Measurements from ENCODE around the gene EFCAB8.

Gene EFCAB8

GRCh38 chr20:32988008-32988407 is 129.3 kb downstream of the EFCAB8 start:
- DNase-seq, result no peak

GRCh38 chr20:32989507-32990283 is 131.0 kb downstream of the EFCAB8 start:
- no peak for DNase-seq

- no peak for DNase-seq
Observed at GRCh38 chr20:32990426-32990825, 131.7 kb downstream of the EFCAB8 start.

- no peak for DNase-seq
Observed at GRCh38 chr20:32991383-32991782, 132.7 kb downstream of the EFCAB8 start.

GRCh38 chr20:32991792-32992641 is 133.3 kb downstream of the EFCAB8 start:
- DNase-seq, result no peak

- DNase-seq, result no peak
Observed at GRCh38 chr20:32993496-32994050, 134.8 kb downstream of the EFCAB8 start.

GRCh38 chr20:32995802-32996201 is 137.1 kb downstream of the EFCAB8 start:
- DNase-seq, result no peak

GRCh38 chr20:32997431-32997830 is 138.7 kb downstream of the EFCAB8 start:
- DNase-seq, result no peak

- no peak for DNase-seq
Observed at GRCh38 chr20:32999603-33000250, 141.0 kb downstream of the EFCAB8 start.

- no peak for DNase-seq
Observed at GRCh38 chr20:33000802-33001466, 142.2 kb downstream of the EFCAB8 start.

GRCh38 chr20:33002087-33002808 is 143.5 kb downstream of the EFCAB8 start:
- DNase-seq, result no peak

- DNase-seq, result no peak
Observed at GRCh38 chr20:33004141-33004751, 145.5 kb downstream of the EFCAB8 start, which contains the start of gene SUN5. Gene SUN5 (minus strand): TSS chr20:33004433. CDS start chr20:33004340, 93 bp downstream.

GRCh38 chr20:33005132-33005566 is 146.4 kb downstream of the EFCAB8 start:
- no peak for DNase-seq

- DNase-seq, result no peak
Observed at GRCh38 chr20:33005908-33006775, 147.4 kb downstream of the EFCAB8 start.

GRCh38 chr20:33006776-33007375 is 148.2 kb downstream of the EFCAB8 start:
- no peak for DNase-seq

- no peak for DNase-seq
Observed at GRCh38 chr20:33007376-33008335, 148.9 kb downstream of the EFCAB8 start, which contains the start of gene BPIFB2. Gene BPIFB2 (plus strand): TSS chr20:33007704. CDS start chr20:33008575, 871 bp downstream.

GRCh38 chr20:33008336-33009213 is 149.9 kb downstream of the EFCAB8 start:
- DNase-seq, result no peak
